ENCODE measurements around the gene ERP44. TPM values are rescaled to one million over a fixed set of nuclear protein-coding genes. Genes with fewer than 3 reads are reported as not detected.
"Not testable (repeated sequence)": the region's sequence is repeated elsewhere in the genome, so short reads cannot be mapped to it uniquely, and the experiment has no call there.

The ERP44 gene
- total RNA-seq, 1 donor from 2014 or later, result 18.9 TPM

DNA sequence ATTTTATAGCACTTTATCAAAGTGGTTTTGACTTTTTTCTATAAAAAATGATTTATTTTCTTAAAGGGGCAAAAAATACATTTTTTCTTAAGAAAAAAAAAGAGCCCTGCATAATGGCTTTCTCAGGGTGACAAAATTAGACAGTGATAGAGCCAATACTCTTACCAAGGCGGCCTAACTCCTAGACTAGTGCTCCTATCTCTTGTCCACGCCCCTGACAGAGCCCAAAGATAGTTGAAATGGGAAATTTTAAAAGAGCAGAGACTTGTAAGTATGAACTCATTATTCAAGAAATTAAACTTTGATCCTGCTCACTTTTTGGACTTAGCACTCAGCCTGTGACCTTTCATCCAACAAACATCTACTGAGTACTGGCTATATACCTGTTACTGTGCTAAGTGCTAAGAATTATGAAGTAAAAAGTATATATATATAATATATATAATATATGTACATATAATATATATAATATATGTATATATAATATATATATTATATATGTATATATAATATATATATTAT, 1.4 kb upstream of the ERP44 start:
- no peak for DNase-seq (ENCODE audit: low read depth)

DNA sequence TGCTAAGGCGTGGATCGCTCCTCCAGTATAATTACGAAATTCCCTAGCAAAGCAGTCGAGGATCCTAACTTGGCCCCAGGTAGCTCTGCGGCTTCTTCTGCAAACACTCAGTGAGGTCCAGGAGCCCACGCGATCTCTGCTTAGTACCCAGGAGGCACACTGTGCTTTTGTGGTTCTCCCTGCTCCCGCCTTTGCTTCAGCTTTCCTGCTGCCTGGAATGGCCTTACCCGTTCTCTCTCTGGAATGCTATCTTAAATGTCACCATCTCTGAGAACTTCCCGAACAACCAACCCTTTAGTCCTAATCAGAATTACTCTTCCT, 882 bp upstream of the ERP44 start:
- no peak for DNase-seq (ENCODE audit: low read depth)

DNA sequence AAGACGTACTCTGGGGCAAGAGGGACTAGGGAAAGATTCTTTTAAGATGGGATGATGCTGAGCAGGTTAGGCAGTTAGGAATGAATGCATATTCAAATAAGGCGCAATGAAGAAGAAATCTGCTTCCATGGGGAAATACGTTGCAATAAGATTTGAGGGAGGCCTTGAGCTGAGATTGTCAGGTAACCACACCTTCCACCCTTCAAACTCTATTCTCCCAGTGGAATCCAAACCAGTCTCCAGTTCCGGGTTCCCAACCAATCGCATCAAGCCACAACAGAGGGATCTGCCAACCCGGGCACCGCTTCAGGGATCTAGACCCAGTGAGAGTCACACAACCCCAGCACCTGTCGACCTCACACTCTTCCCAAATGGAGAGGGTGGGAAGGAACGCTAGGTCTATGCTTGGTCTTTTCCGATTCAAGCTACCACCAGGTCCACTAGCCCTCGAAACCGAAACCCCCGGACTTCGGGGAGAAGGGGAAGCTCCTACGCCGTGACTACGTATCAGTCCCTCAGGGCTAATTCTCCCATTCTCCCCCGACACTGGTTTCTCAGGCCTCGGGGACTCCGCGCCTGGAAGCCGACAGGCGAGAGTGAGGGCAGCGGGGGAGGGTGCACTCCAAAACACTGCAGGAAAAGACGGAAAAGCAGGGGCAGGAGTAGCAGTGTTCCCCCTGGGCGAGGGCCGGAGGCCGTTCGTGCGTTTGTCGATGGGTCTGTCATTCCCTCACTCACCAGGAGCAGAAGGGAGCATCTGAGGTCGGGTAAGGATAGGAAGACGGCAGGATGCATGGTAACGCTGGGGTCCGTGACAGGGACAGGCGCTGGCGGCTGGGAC, 534 bp downstream of the ERP44 start:
- DNase-seq (ENCODE audit: low read depth), result peak; percentile 75

DNA sequence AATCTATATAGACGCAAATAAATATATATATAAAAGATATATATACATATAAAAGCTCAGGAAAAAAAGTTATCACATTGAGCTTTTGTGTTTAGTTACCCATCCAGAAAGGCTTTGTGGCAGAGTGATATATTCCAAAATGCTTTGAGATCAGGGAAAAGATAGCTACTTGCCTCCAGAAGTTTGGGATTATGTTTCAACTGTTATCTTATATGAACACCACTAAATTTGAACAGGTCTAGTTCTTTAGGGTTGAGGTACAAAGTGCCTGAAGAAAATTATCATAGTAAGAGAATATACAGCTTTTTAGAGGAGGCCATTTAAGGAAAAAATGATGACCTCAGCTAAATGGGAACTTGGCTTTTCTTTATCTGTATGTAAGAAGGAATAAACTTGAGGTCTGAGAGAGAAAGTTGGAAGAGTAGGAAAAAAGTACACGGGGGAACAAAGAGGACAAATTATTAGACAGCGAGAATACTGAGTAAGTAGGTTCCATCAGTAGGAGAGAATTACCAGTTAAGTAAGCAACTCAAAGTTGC, 2.4 kb downstream of the ERP44 start:
- DNase-seq (ENCODE audit: low read depth), result no peak

DNA sequence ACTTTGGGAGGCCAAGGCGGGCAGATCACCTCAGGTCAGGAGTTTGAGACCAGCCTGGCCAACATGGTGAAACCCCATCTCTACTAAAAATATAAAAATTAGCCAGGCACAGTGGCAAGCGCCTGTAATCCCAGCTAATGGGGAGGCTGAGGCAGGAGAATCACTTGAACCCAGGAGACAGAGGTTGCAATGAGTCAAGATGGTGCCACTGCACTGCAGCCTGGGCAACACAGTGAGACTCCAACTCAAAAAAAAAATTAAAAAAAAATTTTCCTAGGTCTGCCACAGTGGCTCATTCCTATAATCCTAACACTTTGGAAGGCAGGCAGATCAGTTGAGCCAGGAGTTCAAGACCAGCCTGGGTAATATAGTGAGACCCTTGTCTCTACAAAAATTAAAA, 4.4 kb downstream of the ERP44 start:
- DNase-seq (ENCODE audit: low read depth), result not testable (repeated sequence)

DNA sequence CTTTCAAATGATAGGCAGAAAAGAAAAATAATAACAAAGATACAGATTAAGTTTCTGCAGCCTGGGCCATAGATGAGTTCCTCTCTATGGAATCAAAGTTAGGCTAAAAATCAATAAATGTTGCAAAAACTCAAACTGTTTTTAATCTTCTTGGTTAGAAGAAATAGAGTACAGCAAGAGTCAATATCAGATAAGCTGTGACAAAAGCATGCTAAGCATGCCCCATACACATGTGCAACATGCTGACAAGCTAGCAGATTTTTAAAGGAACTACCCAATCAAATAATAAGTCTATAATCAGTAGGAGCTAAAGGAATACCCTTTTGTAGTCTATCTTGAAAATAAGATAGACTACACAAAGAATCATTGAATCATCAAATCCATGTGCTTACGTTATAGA, 6.7 kb downstream of the ERP44 start:
- DNase-seq (ENCODE audit: low read depth), result no peak

DNA sequence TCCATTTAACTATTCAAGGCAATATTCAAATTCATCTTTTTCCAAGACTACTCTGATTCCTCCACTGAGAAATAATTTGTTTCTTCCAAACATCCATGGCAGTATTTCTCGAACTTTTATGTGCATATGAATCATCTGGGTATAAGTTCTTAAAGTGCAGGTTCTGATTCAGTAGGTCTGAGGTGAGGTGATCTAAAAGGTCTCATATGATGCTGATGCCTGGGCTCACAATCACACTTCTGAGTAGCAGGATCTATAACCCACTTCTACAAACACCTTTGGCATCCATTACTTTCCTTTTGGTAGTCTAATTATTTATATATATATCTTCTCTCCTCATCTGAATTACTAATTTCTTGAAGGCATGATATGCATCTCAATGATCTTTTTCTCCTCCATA, 7.2 kb downstream of the ERP44 start:
- DNase-seq (ENCODE audit: low read depth), result no peak

DNA sequence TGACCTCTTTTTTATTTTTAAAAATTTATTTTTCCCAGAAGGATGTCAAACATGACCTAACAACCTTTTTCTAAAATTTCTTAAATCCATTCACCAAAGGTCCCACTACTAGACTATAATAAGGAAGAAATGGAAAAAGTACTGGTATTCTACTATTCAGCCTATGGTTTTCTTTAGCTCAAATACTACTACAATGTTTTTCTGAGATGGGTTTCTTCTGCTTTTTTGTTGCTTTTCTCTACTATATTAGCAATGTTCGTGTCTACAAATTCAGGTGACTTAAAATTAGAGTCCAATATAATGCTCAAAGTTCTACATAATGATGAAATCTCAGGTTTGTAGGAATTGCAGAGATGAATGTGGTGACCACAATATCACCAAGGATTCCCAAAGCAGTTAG, 7.9 kb downstream of the ERP44 start:
- no peak for DNase-seq (ENCODE audit: low read depth)

DNA sequence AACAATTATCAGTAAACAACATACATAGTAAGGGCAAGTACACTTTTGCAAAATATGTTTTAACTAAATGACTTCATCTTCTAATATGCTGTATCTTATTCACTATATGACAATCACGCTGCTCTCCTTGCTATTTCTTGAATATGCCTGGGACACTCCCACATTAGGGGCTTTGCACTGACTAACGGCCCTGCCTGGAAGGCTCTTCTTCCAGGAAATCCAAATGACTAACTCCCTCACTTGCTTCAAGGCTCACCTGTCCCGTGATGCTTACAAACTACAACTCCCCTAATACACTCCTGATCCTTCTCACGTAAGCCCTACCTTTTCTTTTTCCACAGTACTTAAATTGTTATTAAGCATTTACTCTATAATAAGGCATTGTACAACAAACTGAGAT, 10.6 kb downstream of the ERP44 start:
- DNase-seq (ENCODE audit: low read depth), result no peak

DNA sequence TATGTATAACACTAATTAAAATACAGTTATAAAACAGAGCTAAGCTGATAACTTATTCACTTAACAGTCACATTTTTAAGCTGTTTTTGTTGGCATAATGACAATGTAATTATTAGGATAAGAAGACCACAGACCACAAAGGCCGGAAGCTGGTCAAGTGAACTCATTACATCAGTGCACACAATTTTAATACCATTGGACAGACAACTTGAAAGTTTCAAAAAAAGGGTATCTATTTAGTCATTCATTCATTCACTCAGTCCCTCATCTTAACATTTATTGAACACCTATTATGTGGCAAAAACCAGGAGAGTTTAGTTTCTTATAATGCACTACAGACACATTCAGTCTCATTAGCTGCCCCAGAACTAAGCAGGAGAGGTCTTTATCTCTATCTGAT, 11.6 kb downstream of the ERP44 start:
- DNase-seq (ENCODE audit: low read depth), result peak; percentile 18

DNA sequence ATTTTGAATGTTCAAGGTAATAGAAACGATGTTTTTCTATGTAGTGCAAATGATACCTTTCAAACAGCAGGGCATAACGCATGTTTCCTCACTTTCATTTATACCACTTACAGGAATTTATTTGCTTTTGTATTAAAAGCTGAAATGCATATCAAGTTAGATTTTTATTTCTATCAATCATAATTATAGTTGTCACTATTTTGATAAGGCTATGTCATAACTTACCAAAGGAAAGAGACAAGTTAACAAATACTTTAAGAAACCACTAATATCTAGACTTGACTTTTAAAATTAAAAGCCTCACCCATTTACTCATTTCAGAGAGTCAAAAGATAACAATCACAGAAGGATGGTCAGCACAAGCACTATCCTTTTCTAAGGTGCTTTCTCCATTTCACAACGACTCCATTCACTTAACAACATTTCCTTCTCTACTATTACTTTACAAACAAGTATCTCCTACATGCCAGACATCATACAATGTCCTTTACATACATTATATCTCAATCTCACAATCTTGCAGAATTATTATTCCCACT, 12.6 kb downstream of the ERP44 start:
- DNase-seq (ENCODE audit: low read depth), result no peak

DNA sequence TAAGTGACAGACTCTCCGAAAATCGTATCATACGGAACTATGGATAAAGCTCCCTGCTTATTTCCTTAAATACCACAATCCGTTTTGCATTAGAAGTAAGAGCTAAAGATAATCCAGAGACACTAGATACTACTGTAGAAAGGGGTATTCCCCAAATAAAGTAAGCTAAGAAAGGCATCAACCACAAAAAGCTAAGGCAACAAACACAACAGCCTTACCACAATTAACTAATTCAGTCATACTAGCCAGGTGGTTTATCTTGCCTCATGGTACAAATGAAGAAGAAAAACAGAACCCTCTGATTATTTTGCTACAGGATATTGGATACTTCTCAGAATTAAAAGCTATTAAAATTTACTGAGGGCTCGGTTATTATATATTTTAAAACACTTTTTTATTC, 14.1 kb downstream of the ERP44 start:
- DNase-seq (ENCODE audit: low read depth), result peak; percentile 65

DNA sequence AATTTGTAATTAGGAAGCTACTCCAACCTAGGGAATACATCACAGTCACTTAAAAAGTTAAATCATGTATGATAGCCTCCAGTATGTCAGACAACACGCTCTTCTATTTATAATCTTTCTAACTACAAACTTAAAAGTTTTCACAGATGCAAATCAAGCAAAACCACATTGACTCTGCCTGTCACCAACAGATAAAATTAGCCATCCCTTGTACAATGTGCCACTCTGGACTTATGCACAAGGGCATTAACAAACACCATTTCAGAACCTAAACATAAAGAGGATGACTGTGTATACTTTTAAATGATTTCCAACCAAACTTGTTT, 14.7 kb downstream of the ERP44 start:
- DNase-seq (ENCODE audit: low read depth), result no peak

DNA sequence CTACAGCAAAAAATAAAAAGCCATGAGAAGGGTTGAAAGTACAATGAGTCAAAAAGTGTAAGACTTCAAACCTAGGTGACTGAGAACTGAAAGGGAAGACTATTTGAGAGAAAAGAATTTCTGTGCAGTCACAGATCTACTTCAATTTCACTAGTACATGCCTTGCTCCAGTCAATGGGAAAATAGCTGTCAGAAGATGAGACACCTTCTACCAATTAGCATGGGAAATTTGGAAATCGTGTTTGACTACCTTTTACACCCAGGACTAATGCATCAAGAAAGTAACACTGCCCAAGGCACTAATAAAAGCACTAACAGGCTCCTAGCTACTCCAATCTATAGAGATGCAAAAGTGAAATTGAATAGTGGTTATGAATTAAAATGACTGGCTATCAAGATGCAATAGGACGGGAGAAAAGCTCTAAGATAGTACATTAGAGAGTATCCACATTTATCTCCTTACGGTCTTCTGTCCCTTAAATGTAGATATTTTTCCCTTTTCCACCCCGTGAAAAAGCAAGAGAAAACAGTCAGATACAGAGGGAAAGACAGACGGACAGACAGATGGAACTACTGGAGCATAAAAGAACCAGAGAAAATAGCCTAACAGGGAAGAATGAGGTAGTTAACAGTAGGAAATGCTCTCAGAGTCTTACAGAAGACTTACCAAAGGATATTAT, 15.2 kb downstream of the ERP44 start:
- no peak for DNase-seq (ENCODE audit: low read depth)

DNA sequence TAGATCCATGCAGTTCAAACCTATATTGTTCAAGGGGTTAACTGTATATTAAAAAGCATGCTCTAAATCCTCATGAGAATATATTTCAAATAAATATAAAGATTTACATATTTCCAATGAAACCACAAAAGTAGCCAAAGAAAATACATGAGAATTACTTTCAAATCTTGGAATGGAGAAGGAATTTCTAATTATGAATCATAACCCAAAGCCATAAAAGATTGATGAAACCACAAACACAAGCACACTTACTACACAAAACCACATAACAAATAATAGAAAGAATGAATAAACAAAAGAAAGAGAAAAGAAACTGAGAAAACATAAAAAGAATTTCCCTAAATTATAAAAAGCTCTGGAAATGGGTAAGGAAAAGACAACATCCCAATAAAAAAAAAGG, 16.0 kb downstream of the ERP44 start:
- DNase-seq (ENCODE audit: low read depth), result no peak

DNA sequence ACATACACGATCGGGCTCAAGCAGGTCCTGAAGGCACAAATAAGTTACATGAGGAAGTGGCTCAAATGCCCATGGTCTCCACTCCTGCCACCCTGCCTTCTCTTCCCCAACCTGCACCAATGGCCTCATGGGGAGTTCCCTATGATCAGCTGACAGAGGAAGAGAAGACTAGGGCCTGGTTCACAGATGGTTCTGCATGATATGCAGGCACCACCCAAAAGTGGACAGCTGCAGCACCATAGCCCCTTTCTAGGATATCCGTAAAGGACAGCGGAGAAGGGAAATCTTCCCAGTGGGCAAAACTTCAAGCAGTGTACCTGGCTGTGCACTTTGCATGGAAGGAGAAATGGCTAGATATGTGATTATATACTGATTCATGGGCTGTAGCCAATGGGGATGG, 22.5 kb downstream of the ERP44 start:
- not testable (repeated sequence) for DNase-seq (ENCODE audit: low read depth)

DNA sequence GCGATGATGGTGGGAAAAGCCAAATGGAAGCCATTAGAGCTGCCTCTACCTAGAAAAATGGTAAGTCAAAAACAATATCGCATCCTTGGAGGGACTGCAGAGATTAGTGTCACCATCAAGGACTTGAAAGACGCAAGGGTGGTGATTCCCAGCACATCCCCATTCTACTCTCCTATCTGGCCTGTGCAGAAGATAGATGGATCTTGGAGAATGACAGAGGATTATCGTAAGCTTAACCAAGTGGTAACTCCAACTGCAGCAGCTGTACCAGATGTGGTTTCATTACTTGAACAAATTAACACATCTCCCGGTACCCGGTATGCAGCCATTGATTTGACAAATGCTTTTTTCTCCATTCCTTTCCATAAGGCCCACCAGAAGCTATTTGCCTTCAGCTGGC, 23.8 kb downstream of the ERP44 start:
- no peak for DNase-seq (ENCODE audit: low read depth)

DNA sequence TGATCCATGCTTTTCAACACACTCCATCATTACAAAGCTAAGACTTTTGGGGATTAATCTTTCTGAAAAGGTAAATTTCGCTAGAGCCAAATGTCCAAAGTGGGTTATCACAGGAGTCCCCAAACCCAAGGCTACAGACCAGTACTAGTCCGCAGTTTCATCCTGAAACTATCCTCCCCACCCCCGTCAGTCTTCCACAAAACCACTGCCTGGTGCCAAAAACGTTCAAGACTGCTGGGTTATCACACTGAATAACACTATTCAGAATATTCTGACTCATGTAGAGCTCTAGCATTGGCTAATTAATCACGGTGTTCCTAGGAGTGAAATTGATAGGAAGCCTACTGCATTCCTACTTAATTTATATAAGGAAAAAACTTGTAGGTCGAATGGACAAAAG, 24.7 kb downstream of the ERP44 start:
- DNase-seq (ENCODE audit: low read depth), result no peak

DNA sequence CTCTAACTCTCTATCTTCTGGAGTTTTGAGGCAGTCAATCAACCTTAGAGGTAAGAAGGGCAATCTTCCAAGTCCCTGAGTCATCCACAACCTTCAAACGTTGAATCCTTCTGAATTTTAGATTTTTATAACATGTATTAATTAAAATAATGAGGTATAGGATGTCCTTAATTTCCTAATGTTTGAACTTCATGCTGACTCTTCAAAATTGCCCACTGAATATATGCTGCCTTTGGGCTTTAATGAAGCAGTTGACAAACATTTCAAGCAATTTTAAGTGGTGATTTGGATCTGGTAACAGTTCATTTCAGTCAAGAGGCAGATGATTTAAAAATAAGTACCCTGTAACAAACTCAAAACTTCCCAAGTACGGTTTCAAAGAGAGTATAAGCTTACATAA, 26.0 kb downstream of the ERP44 start:
- no peak for DNase-seq (ENCODE audit: low read depth)

DNA sequence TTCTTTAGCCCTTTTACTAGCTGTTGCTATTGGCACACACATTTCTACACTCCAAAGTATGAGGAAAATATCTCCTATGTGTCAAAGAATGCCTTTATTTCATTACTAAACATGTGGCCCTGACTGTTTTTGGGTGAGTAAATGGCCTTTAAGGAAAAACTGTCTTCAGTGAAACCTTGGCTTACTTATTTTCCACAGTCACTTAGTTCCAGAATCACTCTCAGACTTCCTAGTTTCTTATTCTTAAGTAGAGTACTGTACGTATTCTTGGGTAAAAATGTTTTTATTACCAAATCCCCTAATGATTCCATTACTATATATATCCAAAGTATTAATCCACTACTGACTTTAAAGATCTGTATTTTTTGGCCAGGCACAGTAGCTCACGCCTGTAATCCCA, 27.5 kb downstream of the ERP44 start:
- DNase-seq (ENCODE audit: low read depth), result no peak

DNA sequence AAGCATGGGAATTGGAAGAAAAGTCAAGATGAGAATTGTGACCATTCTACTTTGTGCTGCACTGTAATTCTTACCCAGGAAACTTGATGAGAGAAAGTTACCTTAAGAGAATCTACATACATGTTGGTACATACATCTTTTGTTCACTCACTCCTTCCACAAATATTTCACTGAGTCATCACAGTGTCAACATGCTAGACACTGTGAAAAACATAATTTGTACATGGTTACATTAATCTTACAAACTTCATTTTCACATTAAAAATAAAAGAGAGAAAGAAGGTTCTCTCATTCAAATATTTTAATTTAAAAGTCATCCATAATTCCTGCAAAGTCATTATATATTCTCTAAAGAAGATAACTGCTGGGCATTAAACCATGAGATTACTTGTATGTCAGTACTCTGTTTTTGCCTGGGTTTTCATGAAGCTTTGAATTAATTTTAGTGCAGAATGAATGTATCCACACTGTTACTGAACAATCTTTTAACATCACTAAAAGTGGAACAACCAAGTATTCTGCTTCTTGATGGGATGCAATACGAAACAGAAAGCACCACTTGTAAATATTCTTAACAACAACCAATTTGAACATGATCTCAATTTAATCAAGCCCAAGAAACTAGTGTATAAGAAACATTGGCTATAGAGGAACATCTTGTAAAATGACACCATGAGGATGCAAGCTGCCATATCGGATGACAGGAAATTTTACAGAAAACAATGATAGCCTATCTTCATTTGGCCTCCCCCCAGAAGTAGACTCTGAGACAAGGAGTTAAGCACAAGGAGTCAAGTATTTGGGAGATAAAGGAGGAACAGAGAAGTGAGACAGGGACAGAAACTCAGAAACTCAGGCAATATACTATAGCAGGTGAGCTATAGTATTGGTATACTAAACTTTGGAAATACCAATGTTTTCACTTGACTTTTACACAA, 28.4 kb downstream of the ERP44 start:
- no peak for DNase-seq (ENCODE audit: low read depth)

All from myocyte (in vitro differentiated cells).